HL-60/S4 treated with phorbol 12-myristate 13-acetate at 8.2 ng/mL for 4 days and 3 days (cell line): ENCODE results near the gene PDGFC.

ENCODE experiments used
- in situ Hi-C: fragments of 300-500 bp; cut with MboI; formaldehyde crosslinking; loops from 2 replicates; pipeline ENCODE4 v1.15.0; 2022; ENCODE audit warnings: low sequenced_read_pairs

PDGFC gene

DNA sequence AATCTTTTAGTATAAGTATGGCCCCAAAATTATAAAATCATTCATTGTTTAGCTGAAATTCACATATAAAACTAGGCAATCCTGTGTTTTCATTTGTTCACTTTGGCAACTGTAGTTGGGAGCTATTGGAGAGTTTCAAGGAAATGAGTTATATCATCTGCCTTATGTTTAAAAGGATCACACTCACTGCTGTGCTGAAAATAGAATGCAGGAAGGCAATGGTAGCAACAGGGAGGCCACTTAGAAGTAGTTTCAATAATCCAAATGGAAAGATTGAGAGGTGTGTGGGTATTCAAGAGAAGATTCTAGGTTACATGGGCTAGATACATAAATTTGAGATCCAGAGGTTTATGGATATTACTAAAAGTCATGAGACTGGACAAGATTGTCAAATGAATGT, 184.9 kb downstream of the PDGFC start:
- in situ Hi-C loops = no loop called here

DNA sequence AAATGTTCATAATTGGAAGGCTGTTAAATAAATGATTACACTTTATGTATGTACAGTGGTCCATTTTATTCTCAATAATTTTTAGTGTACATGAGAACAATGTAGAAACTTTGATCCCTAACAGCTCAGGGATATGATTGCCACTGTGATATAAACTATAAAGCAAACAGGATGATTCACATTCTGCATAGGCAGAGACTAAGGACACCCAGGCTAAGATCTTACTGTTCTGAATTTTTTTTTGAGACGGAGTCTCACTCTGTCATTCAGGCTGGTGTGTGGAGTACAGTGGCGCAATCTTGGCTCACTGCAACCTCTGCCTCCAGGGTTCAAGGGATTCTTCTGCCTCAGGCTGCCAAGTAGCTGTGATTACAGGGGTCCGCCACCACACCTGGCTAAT, 186.6 kb downstream of the PDGFC start:
- in situ Hi-C loops = no loop called here

- in situ Hi-C loops = no loop called here
Observed at GRCh38 chr4:156783966-156784365, 187.6 kb downstream of the PDGFC start.

- in situ Hi-C loops = no loop called here
Observed at GRCh38 chr4:156782491-156782890, 189.1 kb downstream of the PDGFC start.

DNA sequence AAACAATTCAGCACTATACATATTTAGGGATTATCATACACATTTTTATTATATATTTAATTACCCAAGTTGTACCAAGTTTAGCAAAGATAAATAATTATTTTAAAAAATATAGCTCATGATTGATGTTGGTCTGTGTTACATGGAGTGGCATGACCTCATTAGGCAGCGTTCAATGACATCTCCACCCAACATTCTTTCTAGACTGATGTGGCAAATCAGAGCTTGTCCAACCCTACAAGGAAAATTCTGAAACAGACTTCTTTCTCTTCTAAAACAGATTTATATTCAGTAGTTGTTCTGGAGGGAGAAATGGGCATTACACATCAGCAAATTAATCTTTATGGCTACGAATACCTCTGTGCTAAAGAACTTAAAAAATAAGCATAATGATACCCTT, 189.7 kb downstream of the PDGFC start:
- in situ Hi-C loops = no loop called here

GRCh38 chr4:156779774-156780173, 191.8 kb downstream of the PDGFC start:
- in situ Hi-C loops = no loop called here

GRCh38 chr4:156779042-156779441, 192.6 kb downstream of the PDGFC start:
- in situ Hi-C loops = no loop called here

GRCh38 chr4:156778606-156779005, 193.0 kb downstream of the PDGFC start:
- in situ Hi-C loops = no loop called here

DNA sequence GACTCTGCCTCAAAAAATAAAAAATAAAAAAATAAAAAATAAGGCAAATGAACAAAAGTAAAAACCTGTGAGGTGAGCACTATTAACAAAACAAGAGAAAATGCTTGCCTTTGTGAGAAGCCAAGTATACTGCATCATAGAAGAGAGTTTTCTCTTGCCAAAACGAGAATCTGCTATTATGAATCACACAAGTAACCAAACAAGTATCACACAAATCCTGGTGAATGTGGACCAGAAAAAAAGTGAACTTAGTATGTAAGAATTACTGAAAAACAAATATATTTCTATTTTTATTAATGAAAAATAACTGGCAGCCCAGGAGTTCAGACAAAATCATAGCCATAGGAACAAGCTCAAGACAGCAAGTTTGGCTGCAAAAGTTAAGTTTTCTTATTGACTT, 193.5 kb downstream of the PDGFC start:
- in situ Hi-C loops = no loop called here

DNA sequence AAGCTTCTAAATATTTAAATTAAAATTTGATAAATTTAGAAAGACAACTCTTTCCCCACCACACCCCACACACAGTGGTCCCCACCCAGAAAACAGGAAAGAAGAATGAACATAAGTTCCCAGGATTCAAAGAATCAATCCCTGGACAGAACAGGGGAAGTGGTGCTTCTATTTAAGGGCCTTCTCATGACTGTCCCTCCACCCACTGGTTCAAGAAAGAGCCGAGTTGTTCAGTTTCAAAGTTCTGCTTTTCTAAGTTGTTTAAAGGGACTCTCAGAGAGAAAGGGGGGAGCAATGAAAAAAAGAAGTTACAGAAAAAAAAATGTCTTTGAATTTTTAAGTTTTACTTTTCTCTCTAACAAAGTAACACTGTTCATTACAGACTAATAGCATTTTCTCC, 195.8 kb downstream of the PDGFC start:
- in situ Hi-C loops = no loop called here

DNA sequence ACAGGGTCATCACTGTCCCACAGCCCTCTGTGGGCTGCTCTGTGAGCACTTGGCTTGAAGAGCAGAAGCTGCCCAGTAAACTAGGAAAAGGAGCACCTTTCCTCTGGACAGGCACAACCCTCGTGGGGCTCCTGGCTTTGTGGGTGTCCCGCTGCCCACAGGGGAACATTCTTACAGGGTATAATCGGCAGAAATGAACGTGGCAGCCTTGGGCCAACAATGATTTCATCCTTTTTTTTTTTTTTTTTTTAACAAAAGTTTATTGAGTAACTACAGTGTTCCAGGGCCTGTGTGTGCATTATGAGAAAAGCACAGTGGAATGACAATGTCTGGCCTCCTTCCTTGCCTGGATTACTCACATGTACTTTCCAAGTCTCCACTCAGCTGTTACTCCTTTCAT, 197.2 kb downstream of the PDGFC start:
- in situ Hi-C loops = no loop called here

GRCh38 chr4:156773648-156774357, 197.8 kb downstream of the PDGFC start:
- in situ Hi-C loops = no loop called here

DNA sequence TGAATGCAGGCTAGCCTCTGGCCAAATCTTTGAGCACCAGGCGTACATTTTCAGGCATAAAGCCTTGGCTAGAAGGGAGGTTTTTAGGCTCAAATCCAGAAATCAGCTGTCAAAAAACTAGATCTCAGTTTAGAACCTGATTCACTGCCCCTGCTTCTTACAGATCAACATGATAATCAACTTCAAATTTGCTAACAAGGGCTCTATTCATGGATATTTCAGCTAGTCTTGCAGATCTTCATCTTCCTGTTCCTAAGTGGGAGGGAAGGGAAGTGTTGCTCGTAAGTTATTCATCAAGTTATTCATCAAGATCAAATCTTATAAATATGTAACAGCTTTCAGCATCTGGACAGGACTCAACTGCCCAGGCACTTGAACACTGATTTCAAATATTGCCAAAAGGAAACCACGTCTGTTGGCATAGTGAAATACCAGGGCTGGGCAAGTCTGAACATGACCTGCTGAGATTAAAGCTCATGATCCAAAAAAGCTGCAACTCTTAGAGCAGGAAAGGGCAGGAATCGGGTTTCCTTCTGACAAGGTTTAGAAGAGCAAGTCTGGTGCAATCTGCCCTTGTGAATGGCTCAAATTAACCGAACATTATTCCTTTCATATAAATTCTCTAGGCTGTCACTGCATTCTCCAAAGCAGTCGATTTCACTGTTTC, 200.3 kb downstream of the PDGFC start:
- in situ Hi-C loops = no loop called here

DNA sequence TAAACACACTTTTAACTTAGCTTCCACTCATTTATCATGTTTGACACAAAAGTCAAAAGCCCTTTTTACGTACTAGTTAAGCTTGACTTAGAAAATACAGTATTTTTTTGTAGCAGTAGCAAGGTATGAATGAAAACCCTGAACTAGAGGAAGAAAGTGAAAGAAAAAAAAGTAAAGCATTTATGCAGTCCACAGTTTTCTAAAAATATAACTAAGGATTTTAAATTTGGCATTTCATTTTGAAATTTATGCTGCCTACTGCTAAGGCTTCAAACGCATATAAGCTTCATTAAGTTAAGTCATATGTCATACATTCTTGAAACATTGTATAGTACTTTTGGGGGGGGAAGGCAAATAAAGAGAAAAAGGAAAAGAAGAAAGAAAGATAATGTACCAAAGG, 201.5 kb downstream of the PDGFC start:
- in situ Hi-C loops = no loop called here

DNA sequence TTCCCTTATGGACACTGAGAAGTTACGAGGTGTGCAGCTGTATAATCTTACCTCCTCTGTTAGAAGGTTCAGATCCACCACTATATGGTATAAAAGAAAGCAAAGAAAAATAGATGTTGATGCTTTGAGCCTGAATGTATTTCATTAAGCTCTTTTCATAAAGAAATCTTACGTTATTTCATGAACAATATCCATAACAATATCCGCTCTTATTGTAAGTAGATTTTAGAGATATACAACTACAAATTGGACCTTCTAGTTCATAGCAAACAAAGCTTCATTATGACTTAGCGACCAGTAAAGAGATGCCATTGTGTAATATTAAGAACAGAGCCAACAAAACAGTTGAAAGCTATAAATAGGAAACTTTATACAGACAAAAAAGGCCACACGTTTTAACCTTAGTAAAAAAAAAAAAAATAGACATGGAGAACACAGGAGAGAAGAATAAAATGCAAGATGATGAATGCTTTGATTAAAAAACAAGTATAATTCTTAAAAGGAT, 203.6 kb downstream of the PDGFC start:
- in situ Hi-C loops = no loop called here

GRCh38 chr4:156766846-156767245, 204.8 kb downstream of the PDGFC start:
- in situ Hi-C loops = no loop called here

GRCh38 chr4:156765277-156765676, 206.3 kb downstream of the PDGFC start:
- in situ Hi-C loops = no loop called here

- in situ Hi-C loops = no loop called here
Observed at GRCh38 chr4:156764846-156765245, 206.8 kb downstream of the PDGFC start.

GRCh38 chr4:156764145-156764544, 207.5 kb downstream of the PDGFC start:
- in situ Hi-C loops = no loop called here

DNA sequence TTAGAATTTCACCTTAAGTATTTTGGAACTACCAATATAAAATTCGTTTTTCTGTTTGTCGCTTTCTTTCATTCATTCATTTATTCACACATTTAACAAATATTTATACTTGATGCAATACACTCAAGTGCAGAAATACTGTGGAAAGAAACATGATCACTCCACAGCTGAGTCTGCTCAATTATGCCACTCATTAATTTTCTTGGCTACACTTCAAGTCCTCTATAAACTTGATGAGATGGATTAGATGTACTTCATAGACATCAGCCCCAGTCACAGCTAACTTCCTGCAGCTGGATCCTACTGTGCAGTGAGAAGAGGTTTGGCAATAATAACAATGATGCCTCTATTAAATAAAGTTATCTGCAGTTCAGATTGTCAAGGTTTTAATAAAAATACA, 208.1 kb downstream of the PDGFC start:
- in situ Hi-C loops = no loop called here

- in situ Hi-C loops = no loop called here
Observed at GRCh38 chr4:156762851-156763250, 208.7 kb downstream of the PDGFC start.

GRCh38 chr4:156756118-156756517, 215.5 kb downstream of the PDGFC start:
- in situ Hi-C loops = no loop called here
